ENCODE data around the gene TECPR1.

DNA sequence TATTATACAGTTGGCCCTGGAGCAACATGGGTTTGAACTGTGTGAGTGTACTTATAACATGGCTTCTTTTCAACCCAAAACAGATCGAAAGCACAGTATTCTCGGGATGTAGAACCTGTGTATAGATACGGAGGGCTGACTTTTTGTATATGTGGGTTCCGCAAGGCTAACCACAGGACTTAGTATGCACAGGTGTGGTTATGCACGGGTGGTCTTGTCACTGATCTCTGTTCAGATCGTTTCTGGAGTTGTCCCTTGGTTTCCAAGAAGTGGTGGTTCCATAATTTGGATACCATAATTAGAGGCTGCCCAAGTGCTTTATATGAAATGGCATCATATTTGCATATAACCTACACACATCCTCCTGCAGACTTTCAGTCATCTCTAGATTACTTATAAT lies 51.7 kb downstream of the TECPR1 start:
- TF ChIP-seq, protein P1, sequence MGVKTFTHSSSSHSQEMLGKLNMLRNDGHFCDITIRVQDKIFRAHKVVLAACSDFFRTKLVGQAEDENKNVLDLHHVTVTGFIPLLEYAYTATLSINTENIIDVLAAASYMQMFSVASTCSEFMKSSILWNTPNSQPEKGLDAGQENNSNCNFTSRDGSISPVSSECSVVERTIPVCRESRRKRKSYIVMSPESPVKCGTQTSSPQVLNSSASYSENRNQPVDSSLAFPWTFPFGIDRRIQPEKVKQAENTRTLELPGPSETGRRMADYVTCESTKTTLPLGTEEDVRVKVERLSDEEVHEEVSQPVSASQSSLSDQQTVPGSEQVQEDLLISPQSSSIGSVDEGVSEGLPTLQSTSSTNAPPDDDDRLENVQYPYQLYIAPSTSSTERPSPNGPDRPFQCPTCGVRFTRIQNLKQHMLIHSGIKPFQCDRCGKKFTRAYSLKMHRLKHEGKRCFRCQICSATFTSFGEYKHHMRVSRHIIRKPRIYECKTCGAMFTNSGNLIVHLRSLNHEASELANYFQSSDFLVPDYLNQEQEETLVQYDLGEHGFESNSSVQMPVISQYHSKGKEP (tag by site-specific recombination; IDR thresholded peaks at IDR 0.05), result no peak
- TF ChIP-seq, protein P2, sequence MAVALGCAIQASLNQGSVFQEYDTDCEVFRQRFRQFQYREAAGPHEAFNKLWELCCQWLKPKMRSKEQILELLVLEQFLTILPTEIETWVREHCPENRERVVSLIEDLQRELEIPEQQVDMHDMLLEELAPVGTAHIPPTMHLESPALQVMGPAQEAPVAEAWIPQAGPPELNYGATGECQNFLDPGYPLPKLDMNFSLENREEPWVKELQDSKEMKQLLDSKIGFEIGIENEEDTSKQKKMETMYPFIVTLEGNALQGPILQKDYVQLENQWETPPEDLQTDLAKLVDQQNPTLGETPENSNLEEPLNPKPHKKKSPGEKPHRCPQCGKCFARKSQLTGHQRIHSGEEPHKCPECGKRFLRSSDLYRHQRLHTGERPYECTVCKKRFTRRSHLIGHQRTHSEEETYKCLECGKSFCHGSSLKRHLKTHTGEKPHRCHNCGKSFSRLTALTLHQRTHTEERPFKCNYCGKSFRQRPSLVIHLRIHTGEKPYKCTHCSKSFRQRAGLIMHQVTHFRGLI (tag by site-specific recombination; IDR thresholded peaks at IDR 0.05), result no peak
- TF ChIP-seq, protein P3, sequence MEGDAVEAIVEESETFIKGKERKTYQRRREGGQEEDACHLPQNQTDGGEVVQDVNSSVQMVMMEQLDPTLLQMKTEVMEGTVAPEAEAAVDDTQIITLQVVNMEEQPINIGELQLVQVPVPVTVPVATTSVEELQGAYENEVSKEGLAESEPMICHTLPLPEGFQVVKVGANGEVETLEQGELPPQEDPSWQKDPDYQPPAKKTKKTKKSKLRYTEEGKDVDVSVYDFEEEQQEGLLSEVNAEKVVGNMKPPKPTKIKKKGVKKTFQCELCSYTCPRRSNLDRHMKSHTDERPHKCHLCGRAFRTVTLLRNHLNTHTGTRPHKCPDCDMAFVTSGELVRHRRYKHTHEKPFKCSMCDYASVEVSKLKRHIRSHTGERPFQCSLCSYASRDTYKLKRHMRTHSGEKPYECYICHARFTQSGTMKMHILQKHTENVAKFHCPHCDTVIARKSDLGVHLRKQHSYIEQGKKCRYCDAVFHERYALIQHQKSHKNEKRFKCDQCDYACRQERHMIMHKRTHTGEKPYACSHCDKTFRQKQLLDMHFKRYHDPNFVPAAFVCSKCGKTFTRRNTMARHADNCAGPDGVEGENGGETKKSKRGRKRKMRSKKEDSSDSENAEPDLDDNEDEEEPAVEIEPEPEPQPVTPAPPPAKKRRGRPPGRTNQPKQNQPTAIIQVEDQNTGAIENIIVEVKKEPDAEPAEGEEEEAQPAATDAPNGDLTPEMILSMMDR (tag by site-specific recombination; IDR thresholded peaks at IDR 0.05), result no peak
- TF ChIP-seq, protein P4, sequence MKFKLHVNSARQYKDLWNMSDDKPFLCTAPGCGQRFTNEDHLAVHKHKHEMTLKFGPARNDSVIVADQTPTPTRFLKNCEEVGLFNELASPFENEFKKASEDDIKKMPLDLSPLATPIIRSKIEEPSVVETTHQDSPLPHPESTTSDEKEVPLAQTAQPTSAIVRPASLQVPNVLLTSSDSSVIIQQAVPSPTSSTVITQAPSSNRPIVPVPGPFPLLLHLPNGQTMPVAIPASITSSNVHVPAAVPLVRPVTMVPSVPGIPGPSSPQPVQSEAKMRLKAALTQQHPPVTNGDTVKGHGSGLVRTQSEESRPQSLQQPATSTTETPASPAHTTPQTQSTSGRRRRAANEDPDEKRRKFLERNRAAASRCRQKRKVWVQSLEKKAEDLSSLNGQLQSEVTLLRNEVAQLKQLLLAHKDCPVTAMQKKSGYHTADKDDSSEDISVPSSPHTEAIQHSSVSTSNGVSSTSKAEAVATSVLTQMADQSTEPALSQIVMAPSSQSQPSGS (tag by site-specific recombination; IDR thresholded peaks at IDR 0.05; ENCODE audit: low read depth), result no peak
- TF ChIP-seq, protein P5, sequence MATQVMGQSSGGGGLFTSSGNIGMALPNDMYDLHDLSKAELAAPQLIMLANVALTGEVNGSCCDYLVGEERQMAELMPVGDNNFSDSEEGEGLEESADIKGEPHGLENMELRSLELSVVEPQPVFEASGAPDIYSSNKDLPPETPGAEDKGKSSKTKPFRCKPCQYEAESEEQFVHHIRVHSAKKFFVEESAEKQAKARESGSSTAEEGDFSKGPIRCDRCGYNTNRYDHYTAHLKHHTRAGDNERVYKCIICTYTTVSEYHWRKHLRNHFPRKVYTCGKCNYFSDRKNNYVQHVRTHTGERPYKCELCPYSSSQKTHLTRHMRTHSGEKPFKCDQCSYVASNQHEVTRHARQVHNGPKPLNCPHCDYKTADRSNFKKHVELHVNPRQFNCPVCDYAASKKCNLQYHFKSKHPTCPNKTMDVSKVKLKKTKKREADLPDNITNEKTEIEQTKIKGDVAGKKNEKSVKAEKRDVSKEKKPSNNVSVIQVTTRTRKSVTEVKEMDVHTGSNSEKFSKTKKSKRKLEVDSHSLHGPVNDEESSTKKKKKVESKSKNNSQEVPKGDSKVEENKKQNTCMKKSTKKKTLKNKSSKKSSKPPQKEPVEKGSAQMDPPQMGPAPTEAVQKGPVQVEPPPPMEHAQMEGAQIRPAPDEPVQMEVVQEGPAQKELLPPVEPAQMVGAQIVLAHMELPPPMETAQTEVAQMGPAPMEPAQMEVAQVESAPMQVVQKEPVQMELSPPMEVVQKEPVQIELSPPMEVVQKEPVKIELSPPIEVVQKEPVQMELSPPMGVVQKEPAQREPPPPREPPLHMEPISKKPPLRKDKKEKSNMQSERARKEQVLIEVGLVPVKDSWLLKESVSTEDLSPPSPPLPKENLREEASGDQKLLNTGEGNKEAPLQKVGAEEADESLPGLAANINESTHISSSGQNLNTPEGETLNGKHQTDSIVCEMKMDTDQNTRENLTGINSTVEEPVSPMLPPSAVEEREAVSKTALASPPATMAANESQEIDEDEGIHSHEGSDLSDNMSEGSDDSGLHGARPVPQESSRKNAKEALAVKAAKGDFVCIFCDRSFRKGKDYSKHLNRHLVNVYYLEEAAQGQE (tag by site-specific recombination; IDR thresholded peaks at IDR 0.05), result no peak
- TF ChIP-seq ZNF140 (tag by site-specific recombination; IDR thresholded peaks at IDR 0.05), result no peak
- TF ChIP-seq, protein P6, sequence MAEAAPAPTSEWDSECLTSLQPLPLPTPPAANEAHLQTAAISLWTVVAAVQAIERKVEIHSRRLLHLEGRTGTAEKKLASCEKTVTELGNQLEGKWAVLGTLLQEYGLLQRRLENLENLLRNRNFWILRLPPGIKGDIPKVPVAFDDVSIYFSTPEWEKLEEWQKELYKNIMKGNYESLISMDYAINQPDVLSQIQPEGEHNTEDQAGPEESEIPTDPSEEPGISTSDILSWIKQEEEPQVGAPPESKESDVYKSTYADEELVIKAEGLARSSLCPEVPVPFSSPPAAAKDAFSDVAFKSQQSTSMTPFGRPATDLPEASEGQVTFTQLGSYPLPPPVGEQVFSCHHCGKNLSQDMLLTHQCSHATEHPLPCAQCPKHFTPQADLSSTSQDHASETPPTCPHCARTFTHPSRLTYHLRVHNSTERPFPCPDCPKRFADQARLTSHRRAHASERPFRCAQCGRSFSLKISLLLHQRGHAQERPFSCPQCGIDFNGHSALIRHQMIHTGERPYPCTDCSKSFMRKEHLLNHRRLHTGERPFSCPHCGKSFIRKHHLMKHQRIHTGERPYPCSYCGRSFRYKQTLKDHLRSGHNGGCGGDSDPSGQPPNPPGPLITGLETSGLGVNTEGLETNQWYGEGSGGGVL (tag by site-specific recombination; IDR thresholded peaks at IDR 0.05), result no peak
- no peak for TF ChIP-seq ZNF391 (tag by site-specific recombination; IDR thresholded peaks at IDR 0.05; ENCODE audit: borderline replicate concordance, low read depth)
- TF ChIP-seq SETDB1 (IDR thresholded peaks at IDR 0.05; ENCODE audit: insufficient read length, low read length), result no peak
- no peak for TF ChIP-seq ZNF555 (tag by site-specific recombination; conservative IDR thresholded peaks at IDR 0.05)
- no peak for TF ChIP-seq ZNF121 (tag by site-specific recombination; IDR thresholded peaks at IDR 0.05)
- TF ChIP-seq ZNF292 (tag by site-specific recombination; IDR thresholded peaks at IDR 0.05; ENCODE audit: borderline replicate concordance, low read depth), result no peak

Measured in HEK293 (cell line).